Left hindlimb (tissue), 1 donor: ENCODE results near the gene CMIP.
A peak's percentile ranks its signal among the peaks of the same experiment; 100 is the strongest.

Experiments used
- DNase-seq: peaks from one replicate; pipeline ENCODE4 v3.0.0-alpha.2; 2018

The CMIP gene

DNA sequence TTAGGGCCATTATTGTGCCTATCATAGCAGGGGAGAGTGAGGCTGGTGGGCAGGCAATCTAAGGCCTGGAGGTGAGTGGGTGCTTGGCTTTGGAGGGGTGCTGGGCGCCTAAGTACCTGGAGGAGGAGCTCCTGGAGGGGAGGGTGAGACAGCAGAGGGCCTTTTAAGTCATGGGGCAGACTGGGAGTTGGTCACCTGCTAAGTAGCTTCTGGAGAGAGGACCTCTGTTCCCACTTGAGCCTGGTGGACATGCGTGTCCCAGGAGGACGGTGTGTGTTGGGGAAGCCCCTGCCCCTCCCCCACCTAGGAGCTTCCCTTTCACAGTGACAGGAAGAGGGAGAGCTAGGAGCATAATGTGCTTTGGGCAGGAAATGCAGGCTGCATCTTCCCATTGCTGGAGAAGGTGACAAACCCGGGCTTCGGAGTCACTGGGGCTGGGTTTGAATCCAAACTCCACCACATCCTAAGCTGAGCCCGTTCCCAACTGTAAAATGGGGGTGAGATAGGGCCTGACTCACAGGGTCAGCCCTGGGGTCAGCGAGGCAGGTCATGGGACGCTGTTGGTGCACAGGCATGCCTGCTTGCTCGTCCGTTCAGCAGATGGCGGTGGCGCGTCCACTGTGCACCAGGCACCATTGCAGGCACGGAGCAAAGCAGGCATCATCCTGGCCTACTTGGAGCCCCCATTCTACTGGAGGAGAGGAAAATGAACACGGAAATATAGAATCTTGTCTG, 37.9 kb downstream of the CMIP start:
- no peak for DNase-seq

DNA sequence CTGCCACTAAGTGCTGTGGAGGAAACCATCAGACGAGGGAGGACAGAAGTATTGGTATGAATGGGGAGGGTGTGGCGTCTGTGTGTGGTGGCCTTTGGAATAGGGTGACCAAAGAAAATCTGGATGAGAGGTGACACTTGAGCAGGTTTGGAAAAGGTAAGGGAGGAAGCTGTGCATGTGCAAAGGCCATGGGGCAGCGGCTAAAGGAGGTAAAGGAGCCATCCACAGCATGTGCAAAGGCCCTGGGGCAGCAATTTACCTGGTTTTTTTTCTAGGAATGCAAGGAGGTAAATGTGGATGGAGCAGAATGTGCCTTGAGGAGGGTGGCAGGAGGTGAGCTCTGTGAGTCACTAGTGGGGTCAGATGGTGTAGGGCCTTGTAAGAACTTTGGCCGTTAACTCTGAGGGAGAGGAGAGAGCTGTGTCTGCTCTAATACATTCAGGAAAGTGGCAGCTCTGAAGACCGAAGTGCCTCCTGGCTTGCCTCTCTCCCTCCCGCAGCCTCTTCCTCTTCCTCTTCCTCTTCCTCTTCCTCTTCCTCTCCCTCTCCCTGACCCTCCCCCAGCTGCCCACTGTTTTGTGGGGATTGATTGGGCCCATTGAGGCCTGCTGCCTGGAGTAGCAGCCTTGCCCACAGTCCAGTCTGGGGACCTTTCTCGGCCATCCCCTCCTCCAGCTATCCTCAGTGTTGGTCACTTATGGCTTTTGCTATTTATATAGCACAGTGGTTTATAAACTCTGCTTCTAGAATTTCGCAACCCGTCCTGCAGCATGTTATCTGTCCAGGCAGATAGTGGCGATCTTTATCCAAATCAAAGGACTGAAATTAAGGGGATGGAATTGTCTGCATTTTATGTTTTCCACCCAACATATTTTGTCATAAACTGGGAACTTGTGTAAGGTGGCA, 38.7 kb downstream of the CMIP start:
- DNase-seq = no peak

DNA sequence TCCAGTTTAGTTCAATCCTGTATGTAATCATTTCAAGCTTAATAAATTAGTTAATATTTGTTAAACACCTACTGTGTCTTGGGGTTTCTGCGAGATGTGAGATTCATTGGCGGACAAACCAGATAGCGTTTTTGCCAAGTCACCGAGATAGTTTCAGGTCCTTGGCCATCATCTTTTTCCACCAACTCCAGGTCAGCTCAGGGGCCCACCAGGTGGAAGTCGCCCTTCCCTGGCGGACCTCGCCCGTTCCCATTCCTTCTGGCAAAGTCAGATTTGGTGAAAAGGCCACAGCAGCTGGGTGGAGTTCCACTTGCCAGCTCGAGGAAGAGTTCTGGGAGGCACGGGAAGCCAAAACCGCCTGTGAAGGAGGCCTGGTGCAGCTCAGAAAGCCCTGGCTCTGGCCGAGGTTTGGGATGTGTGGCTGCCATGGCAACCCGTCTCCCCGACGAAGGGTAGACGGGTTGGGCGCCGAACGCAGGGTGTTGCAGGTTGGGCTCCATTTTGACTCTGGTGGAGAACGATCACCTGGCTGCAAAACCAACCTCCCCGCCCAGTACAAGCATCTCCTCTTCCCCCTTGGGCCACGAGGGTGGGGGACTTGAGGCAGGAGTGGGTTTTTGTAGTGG, 39.5 kb downstream of the CMIP start:
- no peak for DNase-seq

DNA sequence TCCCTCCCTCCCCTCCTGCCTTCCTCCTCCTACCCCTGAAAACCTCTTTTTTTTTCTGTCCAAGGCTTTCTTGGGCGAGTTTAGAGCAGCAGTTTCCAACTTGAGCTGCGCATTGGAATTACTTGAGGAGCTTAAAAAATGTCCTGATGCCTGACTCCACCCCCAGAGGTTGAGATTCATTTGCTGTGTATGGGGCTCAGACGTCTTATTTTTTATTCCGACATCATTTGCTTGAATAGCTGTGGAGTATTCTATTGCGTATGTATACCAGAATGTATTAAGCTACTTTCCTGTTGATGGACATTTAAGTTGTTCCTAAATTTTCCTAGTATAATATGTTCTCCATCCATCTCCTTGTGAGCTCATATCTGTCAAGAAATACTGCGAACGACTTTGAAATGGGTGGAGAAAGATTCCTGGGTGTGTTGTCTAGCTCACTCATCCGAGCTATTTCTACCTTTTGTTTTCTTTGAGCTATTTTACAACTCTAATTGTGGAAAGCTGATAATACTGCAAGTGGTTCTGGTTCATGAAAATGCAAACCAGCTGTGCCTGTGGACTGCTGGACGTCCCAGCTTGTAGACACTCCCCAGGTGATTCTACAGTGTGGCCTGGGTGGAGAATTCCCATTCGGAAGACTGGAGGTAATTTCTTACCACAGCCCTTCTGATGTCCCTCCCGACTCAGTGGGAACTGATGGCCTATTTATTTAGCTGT, 40.5 kb downstream of the CMIP start:
- no peak for DNase-seq

DNA sequence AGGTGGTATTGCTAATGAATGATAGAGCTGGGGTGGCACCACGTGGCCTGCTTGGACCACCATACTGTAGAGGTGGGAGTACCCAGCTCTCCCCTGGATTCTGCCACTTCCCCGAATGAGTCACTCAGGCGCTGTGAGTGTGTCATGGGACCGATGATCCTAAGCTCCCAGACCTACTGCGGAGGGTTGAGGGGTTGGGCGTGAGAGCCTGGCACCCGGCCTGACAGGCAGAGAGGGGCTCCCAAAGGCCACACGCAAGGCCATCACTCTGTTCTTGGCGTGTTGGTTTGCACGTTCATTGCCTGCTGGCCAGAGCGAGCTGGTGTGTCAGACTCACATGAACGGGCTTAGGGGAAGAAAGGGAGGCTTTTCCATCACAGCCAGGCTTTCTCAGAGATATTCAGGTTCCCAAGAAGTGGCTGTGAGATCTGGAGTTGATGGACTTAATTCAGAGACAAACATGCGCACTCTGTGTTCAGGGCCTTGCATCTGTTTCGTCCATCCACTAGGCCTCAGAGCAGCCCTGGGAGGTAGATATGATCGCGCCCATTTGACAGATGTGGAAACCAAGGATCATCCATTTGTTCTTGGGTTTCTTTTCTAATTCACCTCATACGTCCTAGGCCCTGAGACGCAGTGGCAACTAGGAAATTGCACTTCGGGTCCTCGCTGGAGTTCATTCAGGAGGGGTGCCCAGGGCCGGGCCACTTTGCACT, 41.4 kb downstream of the CMIP start:
- no peak for DNase-seq

DNA sequence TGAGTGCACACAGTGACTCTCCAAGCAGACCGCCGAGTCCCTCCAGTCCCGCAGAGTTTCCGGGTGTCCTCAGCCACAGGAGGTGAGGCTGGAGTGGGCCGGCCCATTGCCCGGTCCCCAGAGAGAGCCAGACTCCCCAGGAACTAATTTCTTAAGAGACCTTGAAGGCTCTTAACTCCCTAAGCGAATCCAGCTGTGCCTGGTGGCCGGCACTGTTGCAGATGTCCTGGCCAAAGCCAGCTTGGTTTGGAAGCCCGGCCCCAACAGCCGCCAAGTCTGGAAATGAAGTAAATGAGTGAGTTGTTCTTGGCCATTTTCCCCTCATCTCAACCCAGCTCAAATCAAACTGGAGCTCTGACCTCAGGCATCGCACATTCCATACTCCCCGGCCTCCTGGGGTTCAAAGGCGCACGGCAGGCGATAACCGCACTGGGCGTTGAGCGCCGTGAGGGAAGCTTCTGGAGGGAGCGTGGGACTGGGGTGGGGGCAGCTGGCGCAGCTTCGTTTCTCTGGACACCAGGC, 42.0 kb downstream of the CMIP start:
- DNase-seq = peak; percentile 83

DNA sequence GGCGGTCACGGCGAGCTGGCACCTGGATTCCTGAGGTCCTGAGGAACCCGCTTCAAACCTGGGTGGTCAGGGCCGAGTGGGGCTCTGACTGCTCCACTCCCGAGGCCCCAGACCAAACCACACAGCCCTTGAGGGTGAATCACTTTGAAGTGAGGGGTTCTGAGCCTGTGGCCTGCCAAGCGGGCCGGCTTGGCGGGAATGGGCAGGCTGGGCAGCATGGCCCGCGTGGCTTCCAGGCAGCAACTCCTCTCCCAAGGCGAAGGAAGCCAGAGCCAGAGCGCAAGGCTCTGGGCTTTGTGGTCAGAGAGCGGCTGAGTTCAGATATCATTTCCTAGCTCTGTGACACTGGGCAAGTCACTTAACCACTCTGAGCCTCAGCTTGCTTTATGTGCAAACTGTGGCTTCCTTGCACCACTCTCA, 42.7 kb downstream of the CMIP start:
- no peak for DNase-seq

DNA sequence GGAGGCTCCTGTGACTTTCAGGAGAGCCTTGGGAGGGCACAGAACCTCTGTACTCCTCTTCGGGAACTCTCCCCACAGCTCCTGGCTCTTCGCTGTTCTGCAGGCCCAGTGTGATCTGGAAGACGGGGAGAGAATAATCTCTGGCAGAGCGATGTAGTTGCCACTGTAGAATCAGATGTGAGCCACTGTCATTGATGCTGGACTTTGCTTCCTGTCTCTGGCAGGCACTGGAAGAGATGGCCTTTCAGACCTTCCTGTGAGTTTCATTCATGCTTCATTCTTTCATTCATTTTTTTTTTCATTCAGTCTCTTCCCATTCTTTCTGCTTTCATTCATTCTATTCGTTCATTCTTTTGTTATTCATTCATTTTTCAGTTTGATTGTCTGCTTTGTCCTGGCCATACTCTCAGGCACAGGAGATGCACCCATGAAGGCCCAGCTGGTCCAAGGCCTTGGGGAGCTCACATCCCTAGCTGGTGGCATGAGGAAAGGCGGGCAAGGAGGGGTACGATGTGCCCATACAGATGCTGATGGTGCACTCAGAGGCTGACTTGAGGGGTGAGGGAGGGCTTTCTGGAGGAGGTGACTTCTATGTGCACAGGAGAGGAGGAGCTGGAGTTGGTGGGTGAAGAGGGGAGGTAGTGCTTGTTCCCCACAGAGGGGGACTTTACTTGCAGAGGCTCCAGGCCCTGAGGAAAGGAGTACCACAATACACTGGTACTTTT, 44.2 kb downstream of the CMIP start:
- no peak for DNase-seq

DNA sequence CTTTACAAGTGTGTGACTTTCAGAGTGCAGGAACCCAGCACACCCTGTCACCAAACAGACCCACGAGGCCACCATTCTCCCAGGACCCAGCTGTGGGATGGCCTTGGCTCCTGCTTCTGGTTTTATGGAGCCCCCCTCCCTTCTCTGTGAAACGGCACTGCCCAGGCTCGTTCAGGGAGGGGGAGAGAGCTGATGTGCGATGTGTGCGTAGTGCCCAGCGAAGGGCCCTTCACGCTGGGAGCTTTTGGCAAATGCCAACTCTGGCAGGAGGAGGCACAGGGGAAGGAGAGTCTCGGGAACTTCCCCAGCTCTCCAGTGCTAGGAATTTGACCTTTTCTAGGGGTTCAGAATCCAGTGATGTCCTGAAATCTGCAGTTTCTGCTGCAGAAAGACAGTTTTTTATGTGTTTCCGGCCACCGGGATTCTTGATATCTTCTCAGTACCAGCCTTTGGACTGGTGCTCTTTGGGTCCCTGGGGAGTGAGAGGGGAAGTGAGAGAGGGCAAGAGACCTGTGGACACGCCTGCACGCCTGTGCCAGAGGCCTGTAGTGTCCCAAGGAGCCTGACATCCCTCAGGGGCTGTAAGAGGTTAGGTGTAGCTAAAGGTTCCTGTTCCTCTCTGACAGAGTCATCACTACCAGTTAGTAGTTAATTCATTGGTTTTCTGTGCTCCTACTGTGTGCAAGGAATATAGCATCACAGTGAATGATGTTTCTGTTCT, 45.1 kb downstream of the CMIP start:
- DNase-seq = no peak

DNA sequence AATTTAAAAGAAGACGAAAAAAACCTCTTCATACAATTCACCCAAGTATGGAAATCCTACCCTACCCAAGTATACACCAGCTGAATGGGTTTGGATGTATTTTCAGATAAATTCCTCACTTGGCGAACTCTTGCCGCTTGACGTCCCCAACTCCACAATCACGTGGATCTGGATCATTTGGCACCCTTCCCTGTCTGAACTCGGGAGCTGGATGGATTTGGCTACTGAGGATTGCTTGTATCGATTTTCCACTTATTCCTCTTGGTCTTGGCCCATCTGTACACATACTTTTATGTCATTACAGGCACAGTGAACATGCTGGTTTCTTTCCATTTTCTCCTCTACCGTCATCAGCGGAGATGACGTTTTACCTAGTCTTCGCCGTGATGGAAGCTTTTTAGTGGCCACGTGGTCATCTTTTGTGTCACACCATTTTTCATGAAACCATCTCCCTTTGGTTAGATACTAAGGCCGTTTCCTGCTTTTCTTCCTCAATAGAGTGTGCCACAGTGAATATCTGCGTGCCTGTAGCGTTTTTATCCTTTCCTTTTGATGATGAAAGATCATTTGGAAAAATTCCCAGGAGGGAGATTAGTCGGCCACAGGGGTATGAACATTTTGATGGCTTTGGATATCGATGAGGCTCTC, 47.1 kb downstream of the CMIP start:
- DNase-seq = peak; percentile 84

DNA sequence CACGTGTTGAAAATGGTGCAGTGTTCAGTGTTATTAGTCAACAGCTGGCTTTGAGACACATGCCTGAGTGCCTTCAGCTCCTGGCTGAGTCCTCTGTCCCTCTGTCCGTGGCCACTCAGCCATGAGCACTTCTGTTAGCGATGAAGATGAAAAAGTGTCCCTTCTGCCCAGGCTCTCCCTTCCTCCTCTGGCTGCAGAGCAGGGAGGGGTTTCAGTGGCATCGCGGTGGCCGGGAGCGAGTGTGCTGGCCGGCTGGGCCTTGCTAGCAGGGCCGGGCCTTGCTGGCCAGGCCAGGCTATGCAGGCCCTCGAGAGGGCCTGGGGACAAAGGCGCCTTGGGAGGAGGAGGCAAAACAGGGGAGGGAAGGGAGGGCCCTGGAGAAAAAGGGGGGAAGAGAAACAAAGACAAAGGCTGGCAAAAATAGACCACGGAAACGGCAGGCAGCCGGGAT, 47.7 kb downstream of the CMIP start:
- no peak for DNase-seq

DNA sequence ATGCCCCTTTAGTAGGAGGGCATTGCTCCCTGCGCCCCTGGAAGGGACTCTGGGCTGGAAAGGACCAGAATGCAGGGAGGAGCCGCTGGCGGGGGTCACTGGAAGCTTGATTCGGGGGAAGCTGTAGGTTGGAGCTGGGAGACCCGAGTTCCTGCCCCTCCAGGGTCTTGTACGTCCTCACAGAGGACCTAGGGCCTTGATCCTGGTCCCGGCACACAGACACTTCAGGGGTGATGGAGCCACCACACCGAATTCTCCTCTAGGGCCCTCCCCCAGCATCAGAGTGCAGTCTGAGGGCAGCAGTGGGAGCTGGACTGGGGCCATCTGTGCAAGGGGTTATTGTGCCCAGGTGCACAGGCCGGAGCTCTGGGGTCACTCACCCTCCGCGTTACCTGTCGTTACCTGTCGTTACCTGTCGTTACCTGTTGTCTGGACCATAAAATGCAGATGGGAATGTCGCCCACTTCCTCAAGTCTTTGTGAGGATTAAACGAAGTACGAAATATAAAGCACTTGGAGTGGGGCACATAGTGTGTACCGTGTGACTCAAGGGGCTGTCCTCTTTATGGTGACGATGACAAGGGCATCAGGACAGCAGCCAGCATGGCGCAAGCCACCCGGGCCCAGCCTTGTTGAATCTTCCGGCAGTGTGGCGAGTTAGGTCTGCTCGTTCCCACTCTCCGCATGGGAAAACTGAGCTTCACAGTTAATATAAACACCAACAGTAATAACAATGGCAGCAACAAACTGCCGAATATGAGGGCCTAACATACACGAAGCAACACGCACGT, 48.6 kb downstream of the CMIP start:
- DNase-seq = no peak

DNA sequence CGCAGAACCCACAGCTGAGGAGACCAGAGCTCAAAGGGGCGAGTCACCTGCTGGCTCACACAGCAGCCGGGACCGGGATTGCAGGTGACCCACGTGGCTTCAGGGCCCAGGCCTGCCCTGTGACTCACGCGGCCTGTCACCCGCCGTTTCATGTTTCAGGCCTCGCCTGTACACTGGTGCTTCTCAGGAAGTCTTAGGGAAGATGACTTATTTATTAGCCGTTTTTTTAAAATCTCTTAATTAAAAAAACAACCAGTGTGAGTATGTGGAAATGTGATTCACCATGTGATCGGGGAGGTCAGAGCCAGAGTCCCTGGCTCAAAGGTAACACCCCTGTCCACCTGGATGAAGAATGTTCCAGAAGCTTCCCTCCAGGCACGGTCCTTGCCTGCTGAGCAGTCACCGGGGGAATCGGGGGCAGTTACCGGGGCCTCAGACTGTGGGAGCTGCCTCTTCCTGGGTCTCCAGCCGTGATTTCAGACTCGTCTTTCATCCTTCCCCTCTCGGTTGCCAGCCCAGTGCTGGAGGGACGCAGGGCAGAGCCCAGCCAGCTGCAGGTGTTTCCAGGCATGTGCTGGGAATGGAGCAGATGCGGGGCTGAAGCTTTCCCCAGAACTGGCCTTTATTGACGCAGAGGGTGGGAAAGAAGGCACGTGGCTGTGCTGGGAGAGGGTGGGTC, 49.3 kb downstream of the CMIP start:
- DNase-seq = no peak

DNA sequence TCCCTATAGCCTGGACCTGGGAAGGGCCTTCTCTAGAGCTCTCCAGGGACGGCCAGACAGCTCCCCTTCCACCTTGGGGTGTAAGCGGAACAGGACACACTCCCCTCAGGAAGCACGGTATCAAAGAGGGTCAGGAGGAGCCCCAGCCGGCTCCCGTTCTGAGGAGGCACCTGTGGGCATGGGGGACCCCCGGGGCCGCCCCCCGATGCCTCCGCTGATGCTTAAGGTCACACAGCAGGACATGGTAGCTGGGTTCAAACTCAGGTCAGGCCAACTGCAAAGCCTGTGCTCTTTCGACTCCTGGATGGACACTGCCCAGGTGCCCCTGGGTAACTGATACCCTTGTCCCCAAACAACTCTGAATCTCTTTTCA, 49.8 kb downstream of the CMIP start:
- DNase-seq = no peak

DNA sequence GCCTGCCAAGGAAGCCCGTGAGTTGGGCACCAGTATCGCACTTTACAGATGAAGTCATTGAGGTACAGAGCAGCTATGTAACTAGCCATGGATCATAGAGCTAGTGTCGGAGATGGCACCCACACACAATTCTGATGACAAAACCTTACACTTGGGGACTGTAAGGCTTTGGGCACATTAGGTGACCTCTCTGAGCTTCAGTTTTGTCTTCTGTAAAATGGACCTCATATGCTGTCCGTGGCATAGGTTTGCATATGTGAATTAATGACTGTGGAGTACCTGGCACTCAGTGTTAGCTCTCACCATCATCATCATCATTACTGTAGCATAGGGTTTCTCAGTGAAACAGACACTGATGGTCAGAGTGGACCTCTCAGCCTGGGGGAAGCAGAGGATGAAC, 50.3 kb downstream of the CMIP start:
- no peak for DNase-seq

DNA sequence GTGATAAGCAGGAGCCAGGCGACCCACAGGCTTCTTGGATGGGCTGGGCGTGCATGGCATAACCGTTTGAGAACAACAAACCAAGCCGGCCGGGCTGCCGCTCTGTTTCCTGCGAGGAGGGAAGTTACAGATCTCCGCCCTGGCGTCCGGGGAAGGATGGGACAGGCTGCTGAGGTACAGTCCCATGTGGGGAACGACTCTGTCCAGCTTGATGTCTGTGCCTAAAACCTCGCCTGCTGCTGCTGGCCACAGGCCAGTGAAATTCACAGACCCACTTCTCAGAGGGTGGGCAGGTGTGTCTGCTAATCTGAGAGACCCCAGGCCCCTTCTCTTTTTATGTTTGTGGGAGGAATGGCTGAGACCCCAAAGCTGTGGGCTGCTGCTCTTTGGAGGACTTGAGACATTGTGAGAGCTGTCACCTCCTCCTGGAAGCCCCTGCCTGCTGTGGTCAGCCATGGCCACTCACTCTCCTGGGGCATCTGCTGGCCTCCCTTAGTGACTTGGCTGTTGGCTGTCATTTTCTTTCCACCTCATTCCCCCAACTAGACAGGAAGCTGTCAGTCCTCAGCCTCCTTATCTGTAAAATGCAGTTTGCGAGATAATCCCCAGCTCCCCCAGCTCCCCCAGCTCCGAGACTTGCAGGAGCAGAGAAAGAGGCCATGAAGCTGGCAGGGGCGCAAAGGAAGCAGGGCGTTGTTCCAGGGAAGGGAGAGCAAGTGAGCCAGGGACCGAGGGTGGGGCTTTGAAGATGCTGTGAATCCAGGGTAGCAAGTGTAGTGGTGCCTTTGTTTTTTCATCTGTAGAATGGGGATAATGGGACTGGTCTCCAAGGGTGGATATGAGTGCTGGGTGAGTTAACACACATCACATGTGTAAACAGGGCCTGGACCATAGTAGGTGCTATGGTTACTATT, 51.0 kb downstream of the CMIP start:
- no peak for DNase-seq

DNA sequence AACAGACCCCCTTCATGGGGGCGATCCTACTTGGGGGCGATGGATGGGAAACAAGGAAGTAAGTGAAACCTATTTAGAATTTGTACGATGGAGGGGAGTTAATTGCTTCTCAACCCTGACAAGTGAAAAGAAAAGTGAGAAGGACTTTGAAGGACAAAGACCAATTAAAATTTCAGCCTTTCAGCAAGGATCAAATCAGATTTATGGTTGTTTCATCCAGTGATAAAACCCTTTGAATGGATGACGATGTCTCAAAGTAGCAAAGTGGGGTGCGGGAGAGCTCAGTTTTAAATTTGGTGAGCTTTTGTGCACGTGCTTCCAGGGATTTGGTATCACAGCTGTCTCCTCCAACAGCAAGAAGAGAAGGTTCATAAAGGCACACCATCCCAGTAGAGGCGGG, 51.7 kb downstream of the CMIP start:
- DNase-seq = no peak

DNA sequence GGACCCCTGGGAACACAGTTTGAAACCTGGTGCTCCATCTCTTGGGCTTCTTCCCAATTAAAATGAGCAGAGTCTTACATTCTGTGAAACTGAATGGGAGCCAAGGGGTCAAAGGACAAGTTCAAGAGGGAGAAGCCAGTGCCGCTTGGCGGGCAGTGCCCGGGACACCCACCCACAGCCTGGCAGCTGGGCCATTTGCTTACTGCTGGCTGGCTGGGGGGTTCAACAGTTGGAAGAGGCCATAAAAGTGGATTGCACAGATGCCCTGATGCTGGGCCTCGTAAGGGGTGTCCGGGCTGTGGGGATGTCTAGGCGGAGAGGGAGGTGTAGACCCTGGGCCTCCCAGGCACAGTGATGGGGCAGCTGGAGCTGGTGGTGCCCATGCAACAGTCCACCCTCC, 52.1 kb downstream of the CMIP start:
- DNase-seq = no peak
